NB4 (cell line): ENCODE results near the gene KNOP1.

Source experiments
- DNase-seq: peaks from one replicate; pipeline ENCODE4 v3.0.0; 2010; ENCODE audit warnings: low read depth
- H3K4me3 ChIP-seq: one replicate; pipeline ENCODE4 v1.5.1; 2011; ENCODE audit warnings: mild to moderate bottlenecking, low read depth, low read length, moderate library complexity
- CTCF ChIP-seq: IDR thresholded peaks from one replicate; pipeline ENCODE4 v1.5.1; 2012; ENCODE audit warnings: low read depth, low read length
- MAX ChIP-seq: IDR thresholded peaks from 2 replicates; pipeline ENCODE4 v1.6.1; 2011; ENCODE audit warnings: low read depth, low read length
- MYC ChIP-seq: IDR thresholded peaks from 2 replicates; pipeline ENCODE4 v1.6.1; 2011; ENCODE audit warnings: low read depth, low read length
- POLR2A ChIP-seq: IDR thresholded peaks from 2 replicates; pipeline ENCODE4 v1.6.1; 2011; ENCODE audit warnings: mild to moderate bottlenecking; ENCODE audit not compliant: insufficient read length; ENCODE audit errors: extremely low read depth

Gene KNOP1

GRCh38 chr16:19691161-19691711 is 26.8 kb downstream of the KNOP1 start:
- no peak overlapping the region for H3K4me3 ChIP-seq
- no peak for TF ChIP-seq CTCF
- no peak for TF ChIP-seq POLR2A
- TF ChIP-seq MYC = no peak
- no peak for TF ChIP-seq MAX
- DNase-seq = peak; percentile 20

- TF ChIP-seq MAX (no peak), MYC (no peak), POLR2A (no peak), CTCF (no peak)
- H3K4me3 ChIP-seq = no peak overlapping the region
Observed at GRCh38 chr16:19690196-19690595, 27.8 kb downstream of the KNOP1 start.

GRCh38 chr16:19689342-19689741 is 28.7 kb downstream of the KNOP1 start:
- TF ChIP-seq MAX (no peak), MYC (no peak), CTCF (no peak)
- H3K4me3 ChIP-seq = no peak overlapping the region
- no peak for DNase-seq

More at GRCh38 chr16:19690196-19690595, 27.8 kb downstream of the KNOP1 start:
- no peak for DNase-seq

- TF ChIP-seq POLR2A = no peak
- no peak for TF ChIP-seq MYC
- no peak for TF ChIP-seq MAX
- no peak for TF ChIP-seq CTCF
- no peak overlapping the region for H3K4me3 ChIP-seq
- DNase-seq = no peak
Observed at GRCh38 chr16:19688396-19689024, 29.5 kb downstream of the KNOP1 start.

GRCh38 chr16:19687279-19687678 is 30.7 kb downstream of the KNOP1 start:
- DNase-seq = no peak
- H3K4me3 ChIP-seq = no peak overlapping the region
- TF ChIP-seq MYC (no peak), MAX (no peak), POLR2A (no peak), CTCF (no peak)
